ENCODE results near the gene PDHX.
"Not testable (repeated sequence)": the region's sequence is repeated elsewhere in the genome, so short reads cannot be mapped to it uniquely, and the experiment has no call there.

Gene PDHX

DNA sequence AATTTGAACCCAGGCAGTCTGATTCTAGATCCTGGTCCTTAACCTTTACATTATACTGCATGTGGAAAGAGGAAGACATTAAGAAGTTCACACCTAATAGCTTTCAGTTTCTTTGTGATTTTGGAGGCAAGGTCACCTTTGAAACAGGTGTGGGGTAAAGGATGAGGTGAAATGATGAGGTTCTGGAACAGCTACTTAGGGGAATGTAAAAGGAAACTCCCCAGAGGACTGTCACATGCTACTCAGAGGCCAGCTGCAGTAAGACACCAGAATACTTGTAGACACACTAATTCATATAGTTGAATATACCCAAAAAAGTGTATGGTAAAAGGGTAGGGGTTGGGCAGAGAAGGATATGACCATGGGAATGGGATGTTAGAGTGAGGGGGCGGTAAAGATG, 5.6 kb upstream of the PDHX start:
- no peak for DNase-seq (ENCODE audit: low read depth in 2 of 2)

DNA sequence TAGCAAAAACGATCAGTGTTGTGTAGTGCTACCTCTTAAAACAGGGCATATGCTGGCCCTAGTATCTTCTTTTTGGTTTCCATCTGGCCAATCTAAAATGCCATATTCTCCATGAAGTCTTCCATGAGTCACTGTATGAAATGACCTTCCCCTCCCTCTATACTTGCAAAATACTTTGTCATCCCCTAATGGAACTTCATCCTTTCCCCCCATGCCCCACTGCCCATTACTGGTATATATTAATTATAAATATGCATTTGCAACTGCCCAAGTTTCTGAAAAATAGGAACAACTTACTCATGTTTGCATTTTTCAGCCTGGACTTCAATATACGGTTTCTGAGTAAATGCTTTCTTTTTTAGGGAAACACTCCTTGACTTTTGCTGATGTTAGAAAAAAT, 4.7 kb upstream of the PDHX start:
- no peak for DNase-seq (ENCODE audit: low read depth in 2 of 2)

- DNase-seq (ENCODE audit: low read depth in 2 of 2), result not testable (repeated sequence)
Observed at GRCh38 chr11:34913556-34913955, 2.9 kb upstream of the PDHX start.

DNA sequence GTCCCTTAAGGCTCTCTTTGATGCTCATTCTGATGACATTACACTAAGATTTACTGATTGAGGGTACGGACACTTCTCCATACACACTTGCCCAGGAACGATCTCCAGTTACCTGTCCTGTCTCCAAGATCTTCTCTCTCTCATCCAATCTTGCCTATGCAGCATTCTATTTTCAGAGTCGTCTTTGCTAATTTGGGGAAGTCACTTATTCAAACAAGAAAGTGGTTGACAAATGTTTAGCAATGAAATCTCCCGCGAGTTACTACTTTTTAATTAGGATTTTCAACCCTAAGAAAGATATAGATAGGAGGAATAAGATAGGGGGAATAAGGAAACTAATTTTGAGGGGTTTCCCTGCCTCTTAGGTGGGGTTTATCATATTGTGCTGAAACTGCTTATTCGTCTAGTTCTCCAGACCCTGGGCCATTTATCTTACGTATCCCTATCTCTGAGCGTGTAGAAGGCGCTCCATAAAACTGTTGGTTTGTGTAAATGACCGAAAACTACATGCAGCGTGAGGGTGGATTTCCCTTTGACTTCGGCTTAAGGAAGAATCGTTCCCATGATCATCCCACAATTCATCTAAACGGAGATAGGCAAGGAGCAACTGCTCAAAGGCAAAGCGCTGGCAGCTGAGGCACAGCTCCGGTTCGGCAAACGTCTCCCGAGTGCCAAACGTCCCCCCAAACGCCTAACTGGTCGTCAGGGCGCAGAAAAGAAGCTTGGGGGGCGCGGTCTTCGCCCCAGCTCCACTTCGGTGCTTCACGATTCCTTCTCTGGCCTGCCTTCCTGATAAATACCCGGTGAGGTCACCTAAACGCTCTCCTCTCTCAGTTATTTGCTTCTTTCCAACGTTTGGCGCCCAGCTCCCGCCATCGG, 1.0 kb upstream of the PDHX start:
- DNase-seq (ENCODE audit: low read depth in 2 of 2), result no peak

GRCh38 chr11:34916843-34917770, 689 bp downstream of the PDHX start:
- no peak for DNase-seq (ENCODE audit: low read depth in 2 of 2)

DNA sequence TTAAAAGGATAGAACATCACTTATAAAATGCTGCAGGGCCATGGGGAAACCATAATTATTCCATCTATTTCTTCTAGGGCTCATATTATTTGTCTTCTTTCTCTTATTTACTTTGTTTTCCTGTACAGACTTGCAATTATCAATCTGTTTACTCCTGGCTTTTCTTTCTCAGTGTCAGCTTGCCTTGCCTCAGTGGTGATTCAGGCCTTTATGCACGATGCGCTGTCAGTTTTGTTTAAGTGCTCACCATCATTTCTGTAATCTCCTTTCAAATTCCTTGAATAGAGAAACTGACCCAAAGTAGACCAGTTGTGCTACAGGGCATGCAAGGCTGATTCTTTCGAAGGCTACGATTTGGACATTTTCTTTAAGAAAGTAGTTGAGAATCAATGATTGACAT, 4.7 kb downstream of the PDHX start:
- no peak for DNase-seq (ENCODE audit: low read depth in 2 of 2)

DNA sequence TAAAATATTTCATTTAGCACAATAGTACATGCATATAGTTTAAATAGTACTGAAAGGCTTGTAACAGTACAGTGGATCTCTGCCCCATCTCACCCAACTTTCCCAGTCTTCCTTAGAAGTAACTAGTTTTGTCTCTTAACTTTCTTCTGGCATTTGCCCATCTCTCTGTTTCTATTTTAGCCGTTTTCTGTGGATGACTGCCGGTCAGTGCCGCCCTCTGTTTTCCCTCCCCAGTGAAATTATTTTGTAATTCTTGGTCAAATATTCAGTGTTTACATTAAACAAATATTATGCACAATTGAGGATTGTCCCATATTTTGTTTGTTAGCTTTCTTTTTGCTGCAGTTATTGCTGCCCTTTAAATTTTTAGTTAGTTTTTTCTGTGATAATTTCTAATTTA, 8.3 kb downstream of the PDHX start:
- no peak for DNase-seq (ENCODE audit: low read depth in 2 of 2)

- DNase-seq (ENCODE audit: low read depth in 2 of 2), result no peak
Observed at GRCh38 chr11:34926101-34926830, 9.8 kb downstream of the PDHX start.

DNA sequence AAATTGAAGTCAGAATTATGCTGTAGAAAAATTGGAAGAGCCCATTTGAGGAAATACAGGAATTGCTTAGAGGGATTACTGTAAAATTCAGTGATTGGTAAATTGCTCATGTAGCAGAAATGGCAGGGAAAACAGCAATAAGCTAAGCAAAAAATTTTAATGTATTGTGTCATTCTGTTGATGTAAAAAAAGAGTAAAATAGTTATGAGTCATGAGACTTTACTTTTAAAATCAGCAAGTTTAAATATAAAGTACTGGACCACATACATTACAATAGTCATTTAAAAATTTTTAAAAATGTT, 10.4 kb downstream of the PDHX start:
- DNase-seq (ENCODE audit: low read depth in 2 of 2), result no peak

GRCh38 chr11:34928268-34928959, 12.0 kb downstream of the PDHX start:
- DNase-seq (ENCODE audit: low read depth in 2 of 2), result no peak

- no peak for DNase-seq (ENCODE audit: low read depth in 2 of 2)
Observed at GRCh38 chr11:34928960-34929680, 12.7 kb downstream of the PDHX start.

DNA sequence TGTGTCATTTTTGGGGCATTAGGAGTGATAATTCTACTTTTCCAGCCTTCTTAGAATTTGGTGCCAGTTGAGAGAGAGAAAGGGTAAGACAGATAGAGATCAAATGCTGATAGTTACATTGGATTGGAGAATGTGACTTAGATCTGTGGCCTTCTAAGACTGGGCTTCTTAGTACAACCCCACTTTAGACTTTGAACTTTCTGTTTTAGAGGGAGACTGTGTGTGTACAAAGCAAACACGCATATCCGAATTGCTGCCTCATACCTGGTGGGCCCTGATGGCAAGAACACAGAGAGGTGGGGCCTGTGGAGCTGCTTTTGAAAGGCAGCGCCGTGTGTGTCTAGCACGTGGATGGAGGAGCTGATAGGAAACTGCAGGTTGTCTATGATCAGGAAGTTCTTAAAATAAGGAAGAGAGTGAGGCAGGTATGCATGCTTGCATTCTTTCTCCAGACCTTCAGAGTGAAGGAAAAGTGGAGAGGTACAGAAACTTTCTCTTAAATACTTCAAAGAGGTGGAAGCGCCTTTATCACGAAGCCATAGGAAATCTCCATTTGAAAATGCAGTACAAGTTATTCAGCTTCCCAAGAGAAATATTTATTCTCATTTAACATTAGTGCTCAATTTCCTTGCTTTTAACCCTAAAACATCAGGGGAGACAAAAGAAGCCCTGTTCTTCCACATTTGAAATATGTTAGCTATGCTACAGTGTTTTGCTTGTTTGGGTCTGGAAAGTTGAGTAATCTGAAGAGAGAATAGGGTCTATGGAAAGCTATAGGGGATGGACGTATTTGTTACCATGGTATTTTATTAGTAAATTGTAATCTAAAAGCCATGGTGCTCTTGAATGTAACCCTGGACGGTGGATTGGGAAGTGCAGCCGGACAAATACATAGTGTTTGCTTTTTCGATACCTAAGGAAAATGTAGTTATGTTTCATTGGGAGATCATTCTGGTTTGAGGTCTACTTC, 13.7 kb downstream of the PDHX start:
- DNase-seq (ENCODE audit: low read depth in 2 of 2), result no peak

DNA sequence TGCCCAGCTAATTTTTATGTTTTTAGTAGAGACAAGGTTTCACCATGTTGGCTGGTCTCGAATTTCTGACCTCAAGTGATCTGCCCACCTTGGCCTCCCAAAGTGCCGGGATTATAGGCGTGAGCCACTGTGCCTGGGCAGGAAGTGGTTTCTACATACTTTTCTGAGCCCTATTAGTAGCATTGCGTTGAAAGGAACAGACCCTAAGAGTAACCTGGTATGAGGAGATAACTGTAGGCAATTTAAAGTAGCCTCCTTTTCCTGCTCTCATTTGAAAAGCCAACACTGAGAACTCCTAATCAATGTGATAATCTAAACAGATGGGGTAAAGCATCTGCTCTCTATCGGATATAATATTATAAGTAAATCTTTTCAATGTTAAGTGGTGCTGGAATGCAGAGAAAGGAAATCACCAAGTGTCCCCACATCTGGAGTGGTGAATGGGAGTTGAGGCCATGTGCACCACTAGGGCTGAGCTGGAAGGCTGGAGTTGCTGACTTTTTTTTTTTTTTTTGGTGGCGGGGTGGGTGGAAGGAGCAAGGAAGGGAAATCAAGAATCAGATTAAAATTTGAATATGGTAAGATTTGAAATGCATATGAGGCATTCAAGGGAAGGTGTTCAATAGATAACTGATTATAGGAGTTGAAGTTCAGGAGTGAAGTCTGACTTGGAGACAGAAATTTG, 20.7 kb downstream of the PDHX start:
- DNase-seq (ENCODE audit: low read depth in 2 of 2), result no peak

- no peak for DNase-seq (ENCODE audit: low read depth in 2 of 2)
Observed at GRCh38 chr11:34938611-34939010, 22.2 kb downstream of the PDHX start.

DNA sequence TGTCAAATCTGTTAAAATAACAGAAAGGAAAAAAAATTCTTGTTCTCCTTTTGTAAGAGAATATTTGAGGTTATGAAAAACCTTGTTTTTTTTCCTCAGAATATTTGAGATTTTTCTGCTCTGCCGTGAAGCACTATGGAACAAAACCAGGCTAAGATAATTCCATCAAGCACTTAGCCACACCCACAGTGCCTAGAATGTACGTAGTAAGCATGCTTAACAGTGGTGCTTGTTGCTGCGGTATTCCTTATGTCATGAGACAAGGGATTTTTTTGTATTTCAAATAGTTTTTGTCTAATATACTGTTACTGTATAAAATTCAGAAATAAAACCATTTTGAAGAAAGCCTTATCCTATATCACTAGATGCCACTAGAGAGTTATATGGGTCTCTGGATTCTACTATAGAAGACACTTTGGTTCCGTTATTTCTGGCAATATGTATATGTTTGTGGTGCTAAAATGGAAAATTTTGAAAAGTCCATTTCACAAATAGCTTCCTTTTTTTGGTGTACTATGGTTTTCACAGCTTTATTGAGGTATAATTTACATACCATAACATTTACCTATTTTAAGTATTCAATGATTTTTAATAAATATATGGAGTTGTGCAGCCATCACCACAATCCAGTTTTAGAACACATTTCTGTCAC, 23.7 kb downstream of the PDHX start:
- DNase-seq (ENCODE audit: low read depth in 2 of 2), result no peak

DNA sequence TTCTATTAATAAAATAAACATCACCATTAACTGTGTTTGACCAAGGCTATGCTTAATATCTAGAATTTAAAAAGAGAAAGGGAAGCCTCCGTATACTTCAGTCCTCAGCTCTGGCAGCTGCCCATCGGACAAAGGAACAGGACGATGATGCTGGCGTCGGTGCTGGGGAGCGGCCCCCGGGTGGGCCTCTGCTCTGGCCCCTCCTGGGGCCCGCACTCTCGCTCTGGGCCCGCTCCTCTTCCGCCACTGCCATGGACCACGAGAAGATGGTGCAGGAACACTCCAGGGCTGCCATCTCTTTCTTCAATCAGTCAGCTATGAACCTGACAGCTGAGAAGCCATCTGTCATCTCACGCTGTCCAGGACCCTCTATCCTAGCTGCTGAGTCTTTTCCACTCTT, 25.3 kb downstream of the PDHX start:
- DNase-seq (ENCODE audit: low read depth in 2 of 2), result no peak

DNA sequence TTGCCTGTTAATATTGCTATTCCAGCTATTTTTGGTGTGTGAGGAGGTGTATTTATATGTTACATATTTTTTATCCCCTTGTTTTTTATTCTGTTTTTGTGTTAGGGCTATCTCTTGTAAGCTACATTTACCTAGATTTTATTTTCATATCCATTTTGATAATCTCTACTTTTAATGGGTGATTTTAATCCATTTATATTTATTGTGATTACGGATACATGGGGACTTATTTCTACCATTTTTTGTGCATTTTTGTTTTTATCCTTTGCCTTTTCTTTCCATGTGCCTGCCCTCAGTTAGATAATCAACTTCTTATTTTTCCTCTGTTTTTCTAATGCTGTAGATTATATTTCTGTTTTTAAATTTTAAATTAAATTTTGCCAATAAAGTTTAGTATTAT, 28.3 kb downstream of the PDHX start:
- no peak for DNase-seq (ENCODE audit: low read depth in 2 of 2)

DNA sequence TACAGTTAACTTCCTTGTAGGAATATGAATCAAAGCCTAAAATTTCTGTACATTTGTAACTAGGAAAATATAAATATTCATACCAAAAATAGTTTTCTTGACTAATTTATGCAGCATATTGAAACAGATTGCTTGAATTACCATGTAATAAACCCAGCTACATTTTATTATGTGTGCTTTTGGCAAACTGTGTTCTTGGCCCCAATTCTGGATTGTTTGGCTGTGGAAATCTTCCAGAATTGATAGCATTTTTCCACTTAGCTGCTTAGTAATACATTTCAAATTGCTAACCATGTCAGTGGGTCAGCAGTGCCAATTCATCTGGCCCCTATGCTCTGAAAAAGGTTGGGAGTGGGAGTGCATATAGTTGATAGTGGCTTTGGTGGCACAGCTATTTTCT, 32.3 kb downstream of the PDHX start:
- no peak for DNase-seq (ENCODE audit: low read depth in 2 of 2)

DNA sequence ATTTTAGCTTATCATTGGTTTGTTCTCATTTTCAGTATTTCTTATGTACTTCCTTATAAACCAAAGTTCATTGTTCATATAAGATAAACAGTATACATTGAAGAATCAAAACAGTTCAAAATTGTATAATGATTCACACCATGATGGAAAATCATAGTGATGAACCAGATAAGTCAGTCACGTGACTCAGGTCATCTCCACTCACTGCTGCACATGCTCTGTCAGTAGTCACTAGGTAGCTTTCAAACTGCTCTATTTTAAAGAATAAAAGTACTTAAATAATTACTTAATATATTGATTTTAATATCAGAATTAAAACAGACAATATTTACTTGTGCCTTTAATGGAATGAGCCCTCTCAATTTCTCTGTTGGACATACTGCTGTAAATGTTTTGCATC, 37.5 kb downstream of the PDHX start:
- DNase-seq (ENCODE audit: low read depth in 2 of 2), result no peak

All from stimulated activated CD4-positive, alpha-beta T cell treated with anti-CD3 and anti-CD28 coated beads, Interleukin-4, amount 100 ng/mL, for 48 hours (primary cell).